ENCODE data around the gene GRPEL2. TPM values are rescaled to one million over a fixed set of nuclear protein-coding genes. Genes with fewer than 3 reads are reported as not detected.
A peak's percentile ranks its signal among the peaks of the same experiment; 100 is the strongest.

The GRPEL2 gene, protein sequence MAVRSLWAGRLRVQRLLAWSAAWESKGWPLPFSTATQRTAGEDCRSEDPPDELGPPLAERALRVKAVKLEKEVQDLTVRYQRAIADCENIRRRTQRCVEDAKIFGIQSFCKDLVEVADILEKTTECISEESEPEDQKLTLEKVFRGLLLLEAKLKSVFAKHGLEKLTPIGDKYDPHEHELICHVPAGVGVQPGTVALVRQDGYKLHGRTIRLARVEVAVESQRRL
- 17.4 TPM for polyA plus RNA-seq (2013, experiment 1 of 2)
- polyA plus RNA-seq (2013, experiment 2 of 2): 15.3 TPM

DNA sequence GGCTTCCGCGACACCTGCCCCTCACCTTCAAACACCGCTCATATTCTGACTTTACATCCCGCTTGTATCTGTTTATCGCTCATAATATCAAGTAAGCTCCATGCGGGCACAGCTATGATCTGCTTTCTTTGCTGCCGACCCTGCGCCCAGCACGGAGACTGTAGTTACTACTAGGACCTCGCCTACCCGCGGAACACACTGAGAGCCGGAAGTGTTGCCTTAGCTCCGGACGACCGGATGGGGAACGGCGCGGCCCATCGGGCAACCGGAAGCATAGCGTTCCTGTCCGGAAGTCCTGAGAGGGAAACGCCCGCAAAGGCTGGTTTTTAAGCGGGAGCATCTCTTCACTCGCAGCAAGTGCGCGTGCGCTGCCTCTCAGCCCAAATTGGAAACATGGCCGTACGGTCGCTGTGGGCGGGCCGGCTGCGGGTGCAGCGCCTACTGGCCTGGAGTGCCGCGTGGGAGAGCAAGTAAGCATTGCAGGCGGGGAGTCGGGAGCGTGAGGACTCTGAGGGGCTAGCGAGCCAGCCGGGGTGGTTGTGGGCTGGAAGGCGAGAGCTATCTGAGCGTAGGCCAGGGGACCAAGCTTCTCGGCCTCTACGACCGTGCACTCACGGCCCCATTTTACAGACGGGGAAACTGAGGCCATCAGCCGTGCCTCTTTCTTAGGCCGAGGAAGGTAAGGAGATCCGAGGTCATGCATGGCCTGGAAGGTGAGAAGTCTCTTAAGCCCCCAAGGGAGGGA is at the start of gene GRPEL2:
GRPEL2 (plus strand) TSS at position 353 of the 745 bp plus-strand sequence; CDS start at position 394, 41 bp downstream.
- H3K9ac ChIP-seq (ENCODE audit: low read depth, low read length): peak within 1 kb of the TSS; percentile 94
- no peaks in the 10 kb centered on the region for H3K9me3 ChIP-seq (ENCODE audit: insufficient read depth, low read depth, low read length)
- WGBS: under 1% methylated on average over 54 of the region's 54 CpGs
- H3K27ac ChIP-seq (ENCODE audit: low read depth, low read length): peak within 1 kb of the TSS; percentile 83
- H3K27me3 ChIP-seq (ENCODE audit: insufficient read depth, low read length): no peaks in the 10 kb centered on the region
- peaks cover 34% of the 10 kb centered on the region for H3K36me3 ChIP-seq (ENCODE audit: insufficient read depth, low read length)
- peaks cover 4% of the 10 kb centered on the region; the same call in 1 of the 2 replicates for H3K4me1 ChIP-seq (ENCODE audit: insufficient read depth, low read length)
- peak within 1 kb of the TSS; percentile 98 for H3K4me3 ChIP-seq (ENCODE audit: low read length)

DNA sequence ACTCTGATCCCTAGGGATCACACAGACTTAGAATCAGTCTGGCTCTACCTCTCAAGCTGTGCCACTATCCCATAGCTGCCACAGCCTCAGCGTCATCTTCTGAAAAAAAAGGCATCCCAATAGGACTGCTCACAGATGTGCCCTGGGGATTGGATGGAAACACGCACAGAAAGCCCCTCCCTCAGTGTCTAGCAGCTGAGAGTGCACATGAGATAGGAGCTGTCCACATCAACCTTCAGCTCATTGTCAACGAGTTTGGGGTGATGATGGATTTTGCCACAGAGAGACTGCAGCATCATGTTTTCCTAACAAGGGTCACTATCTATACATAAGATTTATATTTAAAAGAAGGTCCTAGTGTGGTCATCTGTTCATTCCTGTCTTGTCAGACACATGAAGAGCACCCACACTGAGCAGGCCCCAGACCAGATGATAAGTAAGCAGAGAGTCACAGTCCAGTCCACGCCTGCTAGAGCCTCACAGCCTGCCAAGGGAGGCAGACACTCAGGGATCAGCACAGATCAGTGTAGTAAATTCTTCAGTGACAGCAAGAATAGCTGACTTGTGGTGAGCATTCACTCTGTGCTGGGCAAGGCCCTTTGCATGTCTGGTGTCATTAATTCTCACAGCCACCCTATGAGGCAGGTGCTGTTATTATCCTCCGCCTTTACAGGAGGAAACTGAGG is 47.8 kb upstream of the GRPEL2 start:
- H3K9me3 ChIP-seq (ENCODE audit: insufficient read depth, low read depth, low read length): no peaks in the 10 kb centered on the region
- no peaks in the 10 kb centered on the region for H3K36me3 ChIP-seq (ENCODE audit: insufficient read depth, low read length)
- 94% methylated on average over 5 of the region's 5 CpGs for WGBS
- no peak overlapping the region for H3K9ac ChIP-seq (ENCODE audit: low read depth, low read length)
- no peak overlapping the region for H3K4me3 ChIP-seq (ENCODE audit: low read length)
- H3K4me1 ChIP-seq (ENCODE audit: insufficient read depth, low read length): peaks cover 10% of the 10 kb centered on the region
- no peaks in the 10 kb centered on the region for H3K27me3 ChIP-seq (ENCODE audit: insufficient read depth, low read length)
- H3K27ac ChIP-seq (ENCODE audit: low read depth, low read length): no peak overlapping the region

DNA sequence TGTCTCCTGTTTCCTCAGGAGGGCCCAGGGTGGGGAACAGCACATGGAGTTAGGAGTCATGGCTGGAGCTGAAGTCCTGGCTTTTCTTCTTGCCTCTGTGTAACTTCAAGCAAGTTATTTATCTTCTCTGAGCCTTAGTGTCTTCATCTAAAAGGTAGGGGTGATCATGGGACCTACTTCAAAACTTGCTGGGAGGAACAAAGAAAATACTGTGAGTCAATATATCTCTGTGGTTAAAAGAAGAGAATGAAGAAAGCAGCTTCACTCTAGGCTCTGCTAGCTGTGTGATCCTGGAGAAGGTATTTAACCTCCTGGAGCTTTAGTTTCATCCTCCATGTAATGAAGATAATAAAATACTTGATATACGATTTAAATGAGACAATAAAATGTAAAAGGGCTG is 47.1 kb upstream of the GRPEL2 start:
- Histone ChIP-seq H3K4me1 (ENCODE audit: insufficient read depth, low read length) (peaks cover 10% of the 10 kb centered on the region), H3K36me3 (ENCODE audit: insufficient read depth, low read length) (no peaks in the 10 kb centered on the region), H3K9ac (ENCODE audit: low read depth, low read length) (no peak overlapping the region), H3K27ac (ENCODE audit: low read depth, low read length) (no peak overlapping the region), H3K9me3 (ENCODE audit: insufficient read depth, low read depth, low read length) (no peaks in the 10 kb centered on the region), H3K4me3 (ENCODE audit: low read length) (no peak overlapping the region), H3K27me3 (ENCODE audit: insufficient read depth, low read length) (no peaks in the 10 kb centered on the region)
- WGBS: 97% methylated on average over 1 of the region's 1 CpG

DNA sequence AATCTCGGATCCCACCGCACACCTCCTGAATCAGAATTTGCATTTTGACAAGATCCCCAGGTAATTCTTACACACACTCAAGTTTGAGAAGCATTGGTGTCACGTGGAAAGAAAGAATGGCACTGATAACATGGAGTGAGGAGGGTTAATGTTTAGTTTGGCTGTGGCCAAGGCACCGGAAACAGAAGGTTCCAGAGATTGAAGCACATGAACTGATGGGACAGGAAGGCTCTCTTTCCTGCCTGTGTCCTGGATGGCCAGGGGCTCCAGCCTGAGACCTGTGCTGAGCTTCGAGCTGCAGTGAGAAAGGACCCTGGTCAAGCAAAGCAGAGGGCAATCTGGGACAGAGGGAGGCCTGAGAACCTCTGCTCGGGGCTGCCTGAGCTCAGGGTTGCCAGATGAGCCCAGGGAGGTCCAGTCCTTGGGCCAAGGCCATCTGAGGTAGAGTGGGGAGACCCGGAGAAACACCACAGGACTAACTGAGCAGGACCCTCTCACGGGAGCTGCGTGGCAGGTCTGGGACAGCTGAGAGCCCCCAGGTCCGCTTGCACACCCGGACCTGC is 46.4 kb upstream of the GRPEL2 start:
- H3K36me3 ChIP-seq (ENCODE audit: insufficient read depth, low read length): no peaks in the 10 kb centered on the region
- peaks cover 10% of the 10 kb centered on the region for H3K4me1 ChIP-seq (ENCODE audit: insufficient read depth, low read length)
- H3K9me3 ChIP-seq (ENCODE audit: insufficient read depth, low read depth, low read length): no peaks in the 10 kb centered on the region
- no peak overlapping the region for H3K4me3 ChIP-seq (ENCODE audit: low read length)
- 91% methylated on average over 11 of the region's 11 CpGs for WGBS
- no peak overlapping the region for H3K27ac ChIP-seq (ENCODE audit: low read depth, low read length)
- no peaks in the 10 kb centered on the region for H3K27me3 ChIP-seq (ENCODE audit: insufficient read depth, low read length)
- H3K9ac ChIP-seq (ENCODE audit: low read depth, low read length): no peak overlapping the region

DNA sequence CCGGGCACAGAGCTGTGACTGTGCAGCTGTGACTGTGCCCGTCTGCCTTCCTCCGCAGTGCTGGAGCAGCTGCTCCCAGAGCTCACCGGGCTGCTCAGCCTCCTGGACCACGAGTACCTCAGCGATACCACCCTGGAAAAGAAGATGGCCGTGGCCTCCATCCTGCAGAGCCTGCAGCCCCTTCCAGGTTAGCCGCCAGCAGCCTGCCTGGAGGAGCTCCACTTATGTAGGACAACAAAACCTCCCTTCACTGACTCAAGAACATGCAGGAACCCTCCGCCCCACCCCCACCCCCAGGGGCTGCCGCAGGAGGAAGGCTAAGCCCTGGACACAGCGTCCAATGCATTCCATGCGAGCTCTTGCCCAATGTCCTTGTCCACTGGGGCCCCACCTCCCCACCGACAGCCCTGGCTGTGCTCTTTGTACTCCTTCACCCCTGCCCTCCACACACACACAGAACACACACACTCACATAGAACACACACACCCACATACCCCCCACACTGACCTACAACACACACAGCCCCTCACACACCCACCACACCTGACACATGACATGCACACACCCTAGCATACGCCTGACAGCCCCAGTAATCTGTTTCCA is 45.7 kb upstream of the GRPEL2 start:
- Histone ChIP-seq H3K27ac (ENCODE audit: low read depth, low read length) (no peak overlapping the region), H3K9me3 (ENCODE audit: insufficient read depth, low read depth, low read length) (no peaks in the 10 kb centered on the region), H3K4me3 (ENCODE audit: low read length) (no peak overlapping the region), H3K9ac (ENCODE audit: low read depth, low read length) (no peak overlapping the region), H3K4me1 (ENCODE audit: insufficient read depth, low read length) (peaks cover 10% of the 10 kb centered on the region), H3K36me3 (ENCODE audit: insufficient read depth, low read length) (no peaks in the 10 kb centered on the region), H3K27me3 (ENCODE audit: insufficient read depth, low read length) (no peaks in the 10 kb centered on the region)
- 94% methylated on average over 14 of the region's 14 CpGs for WGBS

DNA sequence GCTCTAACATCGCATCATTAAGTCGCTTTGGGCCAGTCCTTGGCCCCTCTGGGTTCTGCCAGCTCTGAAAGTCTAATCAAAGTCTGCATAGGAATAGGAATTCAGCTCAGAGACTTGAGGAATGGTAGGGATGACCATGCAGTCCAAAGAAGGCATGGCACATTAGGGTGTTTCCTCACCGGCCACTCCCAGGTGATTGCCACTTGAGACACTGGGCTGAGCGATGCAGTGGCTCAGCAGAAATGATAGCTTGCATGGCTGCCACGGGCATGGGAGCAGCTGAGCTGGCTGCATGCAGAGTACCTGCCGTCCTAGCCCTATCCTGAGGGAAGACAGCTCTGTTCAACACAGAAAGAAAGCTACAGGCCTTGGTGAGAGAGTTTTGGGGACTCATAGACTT is 44.9 kb upstream of the GRPEL2 start:
- Histone ChIP-seq H3K4me3 (ENCODE audit: low read length) (no peak overlapping the region), H3K9ac (ENCODE audit: low read depth, low read length) (no peak overlapping the region), H3K36me3 (ENCODE audit: insufficient read depth, low read length) (no peaks in the 10 kb centered on the region), H3K27ac (ENCODE audit: low read depth, low read length) (no peak overlapping the region), H3K27me3 (ENCODE audit: insufficient read depth, low read length) (no peaks in the 10 kb centered on the region), H3K4me1 (ENCODE audit: insufficient read depth, low read length) (peaks cover 2% of the 10 kb centered on the region), H3K9me3 (ENCODE audit: insufficient read depth, low read depth, low read length) (no peaks in the 10 kb centered on the region)
- WGBS: 88% methylated on average over 6 of the region's 6 CpGs

DNA sequence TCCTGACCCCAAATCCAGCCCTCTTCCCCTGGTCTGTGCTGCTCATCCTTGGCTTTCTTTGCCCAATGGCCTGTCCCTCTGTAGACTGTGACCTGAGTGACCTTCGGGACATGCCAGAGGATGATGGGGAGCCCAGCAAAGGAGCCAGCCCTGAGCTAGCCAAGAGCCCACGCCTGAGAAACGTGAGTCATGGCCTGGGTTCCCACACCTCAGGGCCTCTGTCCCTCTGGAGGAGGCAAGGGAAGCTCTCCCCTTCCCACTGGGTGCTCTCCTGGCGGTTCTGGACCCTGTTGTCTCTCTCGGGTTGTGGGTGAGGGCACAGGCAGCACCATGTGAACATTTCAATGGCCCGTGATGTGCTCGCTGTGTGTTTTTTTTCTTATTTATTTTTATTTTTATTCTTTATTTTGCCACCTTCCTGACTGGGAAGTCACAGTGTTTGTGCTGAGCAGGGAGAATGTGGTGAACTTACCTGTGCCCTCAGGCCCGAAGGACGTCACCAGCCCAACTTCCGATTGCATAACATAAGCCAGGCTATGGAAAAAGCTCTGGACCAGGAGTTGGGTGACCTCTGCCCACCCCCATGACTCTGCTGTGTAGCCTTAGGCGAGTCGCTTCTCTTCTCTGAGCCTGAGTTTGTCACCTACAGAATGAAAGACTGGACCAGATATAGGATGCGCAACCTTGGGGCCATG is 44.1 kb upstream of the GRPEL2 start:
- 95% methylated on average over 12 of the region's 13 CpGs for WGBS
- H3K9me3 ChIP-seq (ENCODE audit: insufficient read depth, low read depth, low read length): no peaks in the 10 kb centered on the region

DNA sequence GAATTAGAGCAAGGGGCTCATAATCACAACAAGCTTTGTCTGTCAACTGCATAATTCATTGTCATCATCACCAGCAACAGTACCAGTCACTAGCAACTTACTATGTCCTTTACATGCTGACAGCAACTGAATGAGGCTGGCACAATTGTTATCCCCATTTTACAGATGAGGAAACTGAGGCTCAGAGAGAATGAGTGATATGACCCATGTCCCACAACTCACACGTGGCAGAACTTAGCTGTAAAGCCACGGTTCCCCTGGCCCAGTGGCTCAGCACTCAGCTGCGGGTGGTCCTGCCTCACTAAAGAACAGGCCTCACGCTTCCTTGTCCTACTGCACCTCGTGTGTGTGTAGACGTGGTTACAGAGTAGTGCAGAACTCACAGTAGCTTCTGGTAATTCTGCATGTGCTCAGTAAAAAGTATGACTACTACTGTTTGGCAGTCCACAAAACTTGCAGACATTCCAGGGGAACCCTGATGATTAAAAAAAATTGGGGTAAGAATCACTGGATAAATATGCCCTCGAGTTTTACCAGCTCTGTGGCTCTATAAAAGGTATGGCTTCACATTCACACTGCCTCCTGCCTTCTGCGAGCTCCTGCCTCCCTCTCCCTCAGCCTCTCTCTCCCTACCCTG is 43.4 kb upstream of the GRPEL2 start:
- Histone ChIP-seq H3K9ac (ENCODE audit: low read depth, low read length) (no peak overlapping the region), H3K27ac (ENCODE audit: low read depth, low read length) (no peak overlapping the region), H3K36me3 (ENCODE audit: insufficient read depth, low read length) (no peaks in the 10 kb centered on the region), H3K4me1 (ENCODE audit: insufficient read depth, low read length) (no peaks in the 10 kb centered on the region), H3K4me3 (ENCODE audit: low read length) (no peak overlapping the region), H3K27me3 (ENCODE audit: insufficient read depth, low read length) (no peaks in the 10 kb centered on the region), H3K9me3 (ENCODE audit: insufficient read depth, low read depth, low read length) (no peaks in the 10 kb centered on the region)
- 89% methylated on average over 8 of the region's 8 CpGs for WGBS

More for the DNA sequence above, 44.1 kb upstream of the GRPEL2 start:
- no peak overlapping the region for H3K4me3 ChIP-seq (ENCODE audit: low read length)
- no peak overlapping the region for H3K27ac ChIP-seq (ENCODE audit: low read depth, low read length)
- no peak overlapping the region for H3K9ac ChIP-seq (ENCODE audit: low read depth, low read length)
- no peaks in the 10 kb centered on the region for H3K27me3 ChIP-seq (ENCODE audit: insufficient read depth, low read length)
- no peaks in the 10 kb centered on the region for H3K36me3 ChIP-seq (ENCODE audit: insufficient read depth, low read length)
- no peaks in the 10 kb centered on the region for H3K4me1 ChIP-seq (ENCODE audit: insufficient read depth, low read length)

DNA sequence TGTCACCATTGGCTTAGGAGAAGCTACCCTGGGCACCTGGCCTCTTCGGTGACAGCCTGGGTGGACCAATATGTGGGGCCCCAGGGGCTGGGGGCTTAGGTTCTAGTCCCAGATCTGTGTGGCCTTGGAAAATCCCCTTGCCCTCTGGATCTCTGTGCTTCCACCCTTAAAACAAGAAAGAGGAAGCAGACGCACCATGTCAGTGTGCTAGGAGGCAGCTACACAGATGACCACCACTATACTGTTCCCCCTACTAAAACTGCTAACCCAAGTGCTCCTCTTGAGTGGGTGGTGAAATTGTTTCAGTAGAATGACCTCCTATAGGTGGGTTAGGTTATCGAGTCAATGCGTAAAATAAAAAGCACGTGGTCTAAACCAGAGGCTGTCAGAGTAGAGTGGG is 42.7 kb upstream of the GRPEL2 start:
- Histone ChIP-seq H3K27me3 (ENCODE audit: insufficient read depth, low read length) (no peaks in the 10 kb centered on the region), H3K4me3 (ENCODE audit: low read length) (no peak overlapping the region), H3K9ac (ENCODE audit: low read depth, low read length) (no peak overlapping the region), H3K9me3 (ENCODE audit: insufficient read depth, low read depth, low read length) (no peaks in the 10 kb centered on the region), H3K27ac (ENCODE audit: low read depth, low read length) (no peak overlapping the region), H3K4me1 (ENCODE audit: insufficient read depth, low read length) (no peaks in the 10 kb centered on the region), H3K36me3 (ENCODE audit: insufficient read depth, low read length) (no peaks in the 10 kb centered on the region)
- WGBS: 90% methylated on average over 5 of the region's 5 CpGs

DNA sequence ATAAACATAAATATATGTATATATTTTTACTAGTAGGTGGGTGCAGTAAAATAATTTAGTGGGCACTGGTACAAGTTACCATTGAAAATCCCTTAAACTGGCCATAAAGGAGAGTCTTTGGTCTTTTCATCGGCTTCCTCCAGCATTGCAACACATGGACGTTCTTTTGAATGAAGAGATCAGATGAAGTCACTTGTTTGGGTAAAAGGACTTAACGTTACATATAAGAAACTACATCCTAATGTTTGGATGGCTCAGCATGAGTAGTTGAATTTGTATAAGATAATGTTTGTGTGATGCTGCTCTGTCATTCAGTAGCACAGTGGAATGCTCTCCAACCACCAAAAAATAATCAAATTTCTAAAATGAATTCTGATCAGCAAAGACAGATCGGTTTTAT is 42.1 kb upstream of the GRPEL2 start:
- WGBS: 97% methylated on average over 3 of the region's 4 CpGs
- H3K4me1 ChIP-seq (ENCODE audit: insufficient read depth, low read length): no peaks in the 10 kb centered on the region
- H3K27ac ChIP-seq (ENCODE audit: low read depth, low read length): no peak overlapping the region
- H3K27me3 ChIP-seq (ENCODE audit: insufficient read depth, low read length): no peaks in the 10 kb centered on the region
- H3K9ac ChIP-seq (ENCODE audit: low read depth, low read length): no peak overlapping the region
- H3K9me3 ChIP-seq (ENCODE audit: insufficient read depth, low read depth, low read length): no peaks in the 10 kb centered on the region
- no peaks in the 10 kb centered on the region for H3K36me3 ChIP-seq (ENCODE audit: insufficient read depth, low read length)
- no peak overlapping the region for H3K4me3 ChIP-seq (ENCODE audit: low read length)

All from HUES64 (cell line).